ENCODE data around the gene NTNG2. TPM values are rescaled to one million over a fixed set of nuclear protein-coding genes. Genes with fewer than 3 reads are reported as not detected.

Gene NTNG2
- total and polyA plus RNA-seq, 9 of the 15 experiments (the other 6 are each of a cell fraction or from before 2014, with no cell fraction given) = 0.01 to 0.11 (median 0.09) TPM; not detected in 6

GRCh38 chr9:132237481-132237880 lies 75.6 kb downstream of the NTNG2 start (continued):
- TF ChIP-seq KDM1A (IDR thresholded peaks at IDR 0.05) (no peak), HDAC6 (IDR thresholded peaks at IDR 0.05; ENCODE audit: low read depth, low read length) (no peak), SAP30 (IDR thresholded peaks at IDR 0.05; ENCODE audit: borderline replicate concordance, insufficient read depth, low read depth, low read length, poor library complexity, severe bottlenecking) (no peak)

- Histone ChIP-seq H3K9me1 (ENCODE audit: control insufficient read depth, insufficient read depth, low read length) (no peaks in the 10 kb centered on the region), H3K27ac (ENCODE audit: extremely low read depth, low read depth, low read length) (no peak overlapping the region), H3K4me2 (ENCODE audit: insufficient read depth, low read length) (no peak overlapping the region), H2AFZ (ENCODE audit: low read depth, low read length) (no peak overlapping the region), H3K4me1 (replicated peaks in 1 of 2; ENCODE audit: control insufficient read depth in 2 of 2, insufficient read depth in 2 of 2, low read length in 2 of 2) (peaks cover 0 to 45% of the 10 kb centered on the region in 2 experiments; a peak in 4 of 5 replicates), H3K4me3 (no peak overlapping the region), H3K9ac (ENCODE audit: insufficient read depth in 1 of 2, low read depth in 2 of 2, low read length in 2 of 2) (peak overlapping the region in 1 of 2 experiments; percentile 59; a peak in 1 of 4 replicates), H3K27me3 (ENCODE audit: control insufficient read depth in 2 of 2, insufficient read depth in 2 of 2, low read length in 2 of 2) (peaks cover 26 to 80% of the 10 kb centered on the region in 2 experiments), H3K36me3 (ENCODE audit: control insufficient read depth, insufficient read depth, low read length) (no peaks in the 10 kb centered on the region), H3K9me3 (replicated peaks; ENCODE audit: control insufficient read depth, insufficient read depth, low read depth, low read length) (no peaks in the 10 kb centered on the region), H4K20me1 (replicated peaks; ENCODE audit: control insufficient read depth, insufficient read depth, low read length) (peaks cover 12% of the 10 kb centered on the region), H3K79me2 (ENCODE audit: control insufficient read depth, insufficient read depth, low read length) (no peaks in the 10 kb centered on the region)
- in situ Hi-C loops (cut with MboI) (no loop called here), intact Hi-C loops (cut with micrococcal nuclease) (no loop called here)
- POLR2A ChIA-PET = interaction anchor here (0.5 to 1.0 kb wide), 4 partner anchors 65 to 185 kb away, joined by 3 to 4 read pairs (median 3); no protein-coding TSS in a partner anchor
- FAIRE-seq (no peak), ATAC-seq (no peak), DNase-seq (ENCODE audit: extremely low read depth in 1 of 4, low spot score in 3 of 4) (no peak)
- no peak for TF ChIP-seq SP2 (IDR thresholded peaks at IDR 0.05; ENCODE audit: extremely low read depth, low read depth, low read length, poor library complexity, severe bottlenecking)
- no peak for TF ChIP-seq FOXK2 (conservative IDR thresholded peaks at IDR 0.05 in 1 of 2, IDR thresholded peaks at IDR 0.05 in 1 of 2; ENCODE audit: low read depth in 2 of 2)
- no peak for TF ChIP-seq ZBTB43 (CRISPR knock-in tag; IDR thresholded peaks at IDR 0.05)
- TF ChIP-seq GTF2B (IDR thresholded peaks at IDR 0.05; ENCODE audit: extremely low read depth, insufficient read length) = no peak
- no peak for TF ChIP-seq ZNF239 (CRISPR knock-in tag; IDR thresholded peaks at IDR 0.05)
- TF ChIP-seq ZNF133 (CRISPR knock-in tag; IDR thresholded peaks at IDR 0.05) = no peak
- WGBS (ENCODE audit: insufficient coverage, low coverage, missing lambda C conversion rate) = 4% methylated on average over 17 of the region's 22 CpGs
- CTCF ChIA-PET (ENCODE audit: low intra/inter-chr PET ratio) = no interaction called here
- no TSS peak for BruUV-seq (replicated peaks)
Observed at GRCh38 chr9:132238026-132238972, 76.4 kb downstream of the NTNG2 start.
